Caco-2 (cell line): ENCODE results near the gene ZNF609. TPM values are rescaled to one million over a fixed set of nuclear protein-coding genes. Genes with fewer than 3 reads are reported as not detected.
A peak's percentile ranks its signal among the peaks of the same experiment; 100 is the strongest.

Experiments used
- BruUV-seq: library from RNA; stranded (reverse); fragments of 400-500 nt; replicated peaks from 2 replicates; lab custom pipeline; 2021; lab: Mats Ljungman, UMichigan
- CTCF ChIA-PET: fragments of 300-600 bp; sonication (Branson Sonifier 250); formaldehyde crosslinking; loops from one replicate; lab custom pipeline; 2022; ENCODE audit warnings: antibody characterized with exemption; lab: Charles Lee
- POLR2A ChIA-PET: fragments of 300-600 bp; sonication (Branson Sonifier 250); formaldehyde crosslinking; loops from one replicate; lab custom pipeline; 2022; ENCODE audit warnings: antibody characterized with exemption; lab: Charles Lee
- DNase-seq, 2 experiments: peaks; one replicate each; pipeline versions ENCODE4 v3.0.0 to v3.0.0-alpha.2; 2020 to 2022
- H3K27me3 ChIP-seq: replicated peaks from 2 replicates; pipeline ENCODE4 v1.6.0; 2011; ENCODE audit warnings: low read length; ENCODE audit not compliant: control insufficient read depth, insufficient read depth
- H3K36me3 ChIP-seq: 2 replicates; pipeline ENCODE4 v1.5.1; 2011; ENCODE audit warnings: low read length; ENCODE audit not compliant: control insufficient read depth, insufficient read depth
- H3K4me1 ChIP-seq: fragments of 250-450 bp; sonication (Bioruptor Pico); 2 replicates; pipeline ENCODE4 v1.5.1; 2020; ENCODE audit warnings: mild to moderate bottlenecking
- H3K4me3 ChIP-seq: 2 replicates; pipeline ENCODE4 v1.5.1; 2011; ENCODE audit warnings: low read depth, mild to moderate bottlenecking, control low read depth, low read length
- H3K9me3 ChIP-seq: fragments of 250-450 bp; sonication (Bioruptor Pico); 2 replicates; pipeline ENCODE4 v1.5.1; 2020; ENCODE audit warnings: mild to moderate bottlenecking, moderate library complexity
- H3K27ac Mint-ChIP-seq: one replicate; pipeline ENCODE4 v1.8.0; 2022; ENCODE audit warnings: mixed read lengths; ENCODE audit not compliant: unreplicated experiment
- H3K27me3 Mint-ChIP-seq: one replicate; pipeline ENCODE4 v1.8.0; 2022; ENCODE audit warnings: mixed read lengths; ENCODE audit not compliant: insufficient read depth, unreplicated experiment
- H3K36me3 Mint-ChIP-seq: one replicate; pipeline ENCODE4 v1.8.0; 2022; ENCODE audit warnings: mild to moderate bottlenecking, mixed read lengths; ENCODE audit not compliant: insufficient read depth, unreplicated experiment
- H3K4me1 Mint-ChIP-seq: one replicate; pipeline ENCODE4 v1.8.0; 2022; ENCODE audit warnings: low read depth, mixed read lengths; ENCODE audit not compliant: unreplicated experiment
- H3K4me3 Mint-ChIP-seq: one replicate; pipeline ENCODE4 v1.8.0; 2022; ENCODE audit warnings: mild to moderate bottlenecking, moderate library complexity, mixed read lengths; ENCODE audit not compliant: unreplicated experiment
- H3K9me3 Mint-ChIP-seq: one replicate; pipeline ENCODE4 v1.8.0; 2022; ENCODE audit warnings: mixed read lengths; ENCODE audit not compliant: unreplicated experiment
- CTCF ChIP-seq, 2 experiments: fragments of 200-600 bp in 1 of 2; IDR thresholded peaks; 1 replicate in 1 of 2; 2 replicates in 1 of 2; pipeline versions ENCODE4 v1.5.1 to v1.8.0; 2011 to 2022; ENCODE audit warnings: antibody characterized with exemption in 1 of 2, control low read depth in 1 of 2, inconsistent platforms in 1 of 2, low read depth in 1 of 2, low read length in 1 of 2, mild to moderate bottlenecking in 1 of 2, moderate library complexity in 1 of 2; ENCODE audit not compliant: insufficient read depth in 1 of 2, severe bottlenecking in 1 of 2, unreplicated experiment in 1 of 2
- intact Hi-C: fragments of 100-400 bp; cut with micrococcal nuclease; formaldehyde crosslinking; loops from one replicate; pipeline ENCODE4 v1.10.0; 2022; ENCODE audit not compliant: unreplicated experiment
- total RNA-seq: library from RNA; stranded (reverse); gene quantifications from 2 replicates; pipeline ENCODE4 v1.2.3, GENCODE V29; 2022

The ZNF609 gene
- total RNA-seq, 1 experiment from 2014 or later, result 30.1 TPM

DNA sequence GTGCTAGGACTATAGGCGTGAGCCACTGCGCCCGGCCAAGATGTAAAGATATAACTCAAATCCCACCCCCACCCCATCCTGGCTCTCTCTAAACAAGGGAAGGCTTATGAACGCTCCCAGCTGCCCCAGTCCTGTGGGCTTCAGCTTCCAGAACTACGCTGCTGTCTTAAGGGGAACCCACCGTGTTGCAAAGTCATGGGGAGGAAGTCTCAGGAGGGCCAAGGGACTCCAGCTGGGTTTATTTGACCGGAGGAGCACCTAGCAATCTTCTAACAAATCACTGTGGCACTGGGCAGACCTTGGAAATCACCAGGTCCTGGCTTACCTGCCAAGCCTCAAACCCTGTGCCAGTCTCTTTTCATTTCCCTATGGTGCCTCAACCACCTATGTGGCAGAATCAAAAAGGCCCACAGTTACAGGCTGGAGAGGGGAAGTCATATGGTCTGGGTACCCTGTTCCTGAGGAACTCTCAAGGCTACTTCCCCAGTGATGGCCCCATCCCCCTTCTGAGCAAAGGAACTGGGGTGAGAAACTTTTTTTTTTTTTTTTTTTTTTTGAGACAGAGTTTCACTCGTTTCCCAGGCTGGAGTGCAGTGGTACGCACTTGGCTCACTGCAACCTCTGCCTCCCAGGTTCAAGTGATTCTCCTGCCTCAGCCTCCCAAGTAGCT lies 231.7 kb downstream of the ZNF609 start:
- H3K27me3 ChIP-seq, result no peaks in the 10 kb centered on the region
- Mint-ChIP-seq H3K27ac (no peak overlapping the region), H3K4me1 (no peaks in the 10 kb centered on the region), H3K27me3 (no peaks in the 10 kb centered on the region), H3K9me3 (no peaks in the 10 kb centered on the region), H3K4me3 (no peak overlapping the region), H3K36me3 (peaks cover 74% of the 10 kb centered on the region)
- DNase-seq, result no peak
- BruUV-seq, result no TSS peak
- no peak overlapping the region for H3K4me3 ChIP-seq
- ChIA-PET CTCF (interaction anchor here (2.8 kb wide), 1 partner anchor 36 kb away, joined by 18 read pairs; no protein-coding TSS in a partner anchor), POLR2A (no interaction called here)
- H3K4me1 ChIP-seq, result no peaks in the 10 kb centered on the region
- H3K9me3 ChIP-seq, result no peaks in the 10 kb centered on the region
- no peak for TF ChIP-seq CTCF (IDR thresholded peaks at IDR 0.05; ENCODE audit: insufficient read depth in 1 of 2, low read depth in 1 of 2, low read length in 1 of 2, severe bottlenecking in 1 of 2, unreplicated experiment in 1 of 2)
- intact Hi-C loops, result no loop called here
- H3K36me3 ChIP-seq, result peaks cover 6% of the 10 kb centered on the region

DNA sequence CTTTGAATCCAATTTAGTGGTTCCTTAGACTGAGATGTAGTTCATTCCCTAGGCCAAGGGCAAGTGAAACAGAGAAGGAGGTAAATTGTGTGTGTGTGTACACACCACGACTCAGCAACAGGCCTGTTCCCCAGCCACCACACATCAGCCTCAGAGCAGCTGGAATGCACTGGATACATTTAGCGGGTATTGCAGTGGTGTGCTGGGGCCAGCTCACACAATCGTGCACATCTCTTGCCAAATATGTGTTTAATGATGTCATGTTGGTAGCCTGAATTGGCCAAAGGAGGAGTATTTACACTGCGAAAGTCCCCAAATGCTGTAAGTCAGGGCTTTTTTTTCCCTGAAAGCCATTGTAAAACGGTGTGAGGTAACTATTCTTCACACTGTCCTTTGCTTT lies 232.8 kb downstream of the ZNF609 start:
- intact Hi-C loops, result no loop called here
- Mint-ChIP-seq H3K4me1 (peaks cover 6% of the 10 kb centered on the region), H3K9me3 (no peaks in the 10 kb centered on the region), H3K27me3 (no peaks in the 10 kb centered on the region), H3K27ac (peak overlapping the region; percentile 63), H3K4me3 (no peak overlapping the region), H3K36me3 (peaks cover 63% of the 10 kb centered on the region)
- CTCF ChIA-PET, result interaction anchor here (0.7 kb wide), 1 partner anchor 1561 kb away, joined by 3 read pairs; no protein-coding TSS in a partner anchor
- DNase-seq, result peak in 1 of 2 experiments; percentile 38
- no peak for TF ChIP-seq CTCF (IDR thresholded peaks at IDR 0.05; ENCODE audit: insufficient read depth in 1 of 2, low read depth in 1 of 2, low read length in 1 of 2, severe bottlenecking in 1 of 2, unreplicated experiment in 1 of 2)
- Histone ChIP-seq H3K27me3 (no peaks in the 10 kb centered on the region), H3K4me1 (no peaks in the 10 kb centered on the region), H3K4me3 (no peak overlapping the region), H3K9me3 (no peaks in the 10 kb centered on the region), H3K36me3 (peaks cover 5% of the 10 kb centered on the region)
- POLR2A ChIA-PET, result no interaction called here
- BruUV-seq, result no TSS peak

- Mint-ChIP-seq H3K9me3 (no peaks in the 10 kb centered on the region), H3K4me1 (peaks cover 6% of the 10 kb centered on the region), H3K4me3 (no peak overlapping the region), H3K36me3 (peaks cover 46% of the 10 kb centered on the region), H3K27me3 (no peaks in the 10 kb centered on the region), H3K27ac (no peak overlapping the region)
- TF ChIP-seq CTCF (IDR thresholded peaks at IDR 0.05; ENCODE audit: insufficient read depth in 1 of 2, low read depth in 1 of 2, low read length in 1 of 2, severe bottlenecking in 1 of 2, unreplicated experiment in 1 of 2), result no peak
- Histone ChIP-seq H3K9me3 (no peaks in the 10 kb centered on the region), H3K27me3 (no peaks in the 10 kb centered on the region), H3K4me1 (peaks cover 5% of the 10 kb centered on the region; the same call in 1 of the 2 replicates), H3K36me3 (peaks cover 2% of the 10 kb centered on the region), H3K4me3 (no peak overlapping the region)
- intact Hi-C loops, result no loop called here
- no TSS peak for BruUV-seq
- CTCF ChIA-PET, result no interaction called here
- no peak for DNase-seq
- POLR2A ChIA-PET, result no interaction called here
Observed at GRCh38 chr15:64694816-64695215, 234.4 kb downstream of the ZNF609 start.
